Mesothelial cell of epicardium (in vitro differentiated cells): ENCODE data around the gene KCNIP4. TPM values are rescaled to one million over a fixed set of nuclear protein-coding genes. Genes with fewer than 3 reads are reported as not detected.
A peak's percentile ranks its signal among the peaks of the same experiment; 100 is the strongest.

Source experiments
- DNase-seq, 2 experiments: peaks; one replicate each; pipeline ENCODE4 v3.0.0; 2021; ENCODE audit warnings: low spot score in 2 of 2; ENCODE audit not compliant: unreplicated experiment in 2 of 2
- H3K27ac Mint-ChIP-seq: 2 replicates; pipeline ENCODE4 v1.8.0; 2021; ENCODE audit warnings: mixed read lengths
- H3K27me3 Mint-ChIP-seq: 2 replicates; pipeline ENCODE4 v1.8.0; 2021; ENCODE audit warnings: low read depth, mixed read lengths
- H3K36me3 Mint-ChIP-seq: 2 replicates; pipeline ENCODE4 v1.8.0; 2021; ENCODE audit warnings: mixed read lengths
- H3K4me1 Mint-ChIP-seq: 2 replicates; pipeline ENCODE4 v1.8.0; 2021; ENCODE audit warnings: mixed read lengths
- H3K4me3 Mint-ChIP-seq: 2 replicates; pipeline ENCODE4 v1.8.0; 2021; ENCODE audit warnings: mild to moderate bottlenecking, moderate library complexity, mixed read lengths
- H3K9me3 Mint-ChIP-seq: 2 replicates; pipeline ENCODE4 v1.8.0; 2021; ENCODE audit warnings: mixed read lengths
- total RNA-seq: library from RNA; stranded (reverse); gene quantifications from 3 replicates; pipeline ENCODE4 v1.2.1, GENCODE V29; 2021
- TF ChIP-seq, protein P1 (sequence below): fragments of 200-600 bp; sonication (generic); IDR thresholded peaks from one replicate; pipeline ENCODE4 v1.5.0; 2021; ENCODE audit warnings: antibody characterized with exemption; ENCODE audit not compliant: unreplicated experiment

KCNIP4 gene
- total RNA-seq, 1 donor from 2014 or later = 3.0 TPM

DNA sequence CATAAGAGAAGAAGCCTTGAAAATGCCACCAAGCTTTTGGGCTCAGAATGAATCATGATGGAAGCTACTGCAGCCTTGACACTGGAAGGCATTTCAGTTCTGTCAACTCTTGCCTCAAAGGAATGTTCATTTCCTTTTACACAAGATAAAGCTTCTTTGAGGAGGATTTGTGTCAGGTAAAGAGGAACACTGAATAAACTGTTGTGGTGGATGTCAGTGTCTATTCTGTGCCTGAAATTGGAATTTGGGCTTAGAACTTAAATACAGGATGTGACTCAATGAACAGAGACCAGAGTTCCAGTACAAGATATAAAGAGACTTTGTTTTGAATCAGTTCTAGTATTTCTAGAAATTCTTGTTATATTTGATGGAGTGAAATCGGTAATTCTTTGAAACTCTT, 935.1 kb downstream of the KCNIP4 start:
- Mint-ChIP-seq H3K9me3 (peaks cover 25% of the 10 kb centered on the region), H3K4me1 (peaks cover 14% of the 10 kb centered on the region), H3K36me3 (no peaks in the 10 kb centered on the region), H3K4me3 (no peak overlapping the region), H3K27ac (no peak overlapping the region), H3K27me3 (no peaks in the 10 kb centered on the region)
- DNase-seq = no peak
- TF ChIP-seq, protein P1, sequence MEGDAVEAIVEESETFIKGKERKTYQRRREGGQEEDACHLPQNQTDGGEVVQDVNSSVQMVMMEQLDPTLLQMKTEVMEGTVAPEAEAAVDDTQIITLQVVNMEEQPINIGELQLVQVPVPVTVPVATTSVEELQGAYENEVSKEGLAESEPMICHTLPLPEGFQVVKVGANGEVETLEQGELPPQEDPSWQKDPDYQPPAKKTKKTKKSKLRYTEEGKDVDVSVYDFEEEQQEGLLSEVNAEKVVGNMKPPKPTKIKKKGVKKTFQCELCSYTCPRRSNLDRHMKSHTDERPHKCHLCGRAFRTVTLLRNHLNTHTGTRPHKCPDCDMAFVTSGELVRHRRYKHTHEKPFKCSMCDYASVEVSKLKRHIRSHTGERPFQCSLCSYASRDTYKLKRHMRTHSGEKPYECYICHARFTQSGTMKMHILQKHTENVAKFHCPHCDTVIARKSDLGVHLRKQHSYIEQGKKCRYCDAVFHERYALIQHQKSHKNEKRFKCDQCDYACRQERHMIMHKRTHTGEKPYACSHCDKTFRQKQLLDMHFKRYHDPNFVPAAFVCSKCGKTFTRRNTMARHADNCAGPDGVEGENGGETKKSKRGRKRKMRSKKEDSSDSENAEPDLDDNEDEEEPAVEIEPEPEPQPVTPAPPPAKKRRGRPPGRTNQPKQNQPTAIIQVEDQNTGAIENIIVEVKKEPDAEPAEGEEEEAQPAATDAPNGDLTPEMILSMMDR = no peak

DNA sequence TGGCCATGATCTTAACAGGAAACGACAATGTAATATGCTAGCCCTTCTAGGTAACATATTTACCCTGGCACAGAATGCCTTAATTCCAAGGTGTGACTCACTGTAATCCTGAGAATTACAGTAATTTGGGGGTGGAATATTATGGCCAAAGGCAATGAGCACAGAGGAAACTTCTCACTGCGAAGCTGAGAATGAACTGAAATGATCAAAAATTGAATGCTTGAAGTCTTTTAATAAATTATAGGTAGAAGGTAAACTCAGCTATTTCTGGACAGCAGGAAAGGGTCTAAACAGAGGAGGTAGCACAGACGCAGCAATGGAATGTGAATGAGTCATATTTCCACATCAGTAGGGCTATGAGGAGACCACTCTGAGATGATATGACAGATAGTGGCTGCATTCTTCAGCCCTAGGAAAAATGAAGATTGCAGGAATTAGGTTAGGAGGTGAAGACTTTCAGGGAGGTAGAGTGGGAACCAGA, 935.7 kb downstream of the KCNIP4 start:
- TF ChIP-seq, protein P1 = no peak
- no peak overlapping the region for H3K4me3 Mint-ChIP-seq
- no peaks in the 10 kb centered on the region for H3K36me3 Mint-ChIP-seq
- H3K27me3 Mint-ChIP-seq = no peaks in the 10 kb centered on the region
- peaks cover 14% of the 10 kb centered on the region for H3K4me1 Mint-ChIP-seq
- DNase-seq = no peak
- H3K27ac Mint-ChIP-seq = peak overlapping the region; percentile 6
- H3K9me3 Mint-ChIP-seq = peaks cover 19% of the 10 kb centered on the region

DNA sequence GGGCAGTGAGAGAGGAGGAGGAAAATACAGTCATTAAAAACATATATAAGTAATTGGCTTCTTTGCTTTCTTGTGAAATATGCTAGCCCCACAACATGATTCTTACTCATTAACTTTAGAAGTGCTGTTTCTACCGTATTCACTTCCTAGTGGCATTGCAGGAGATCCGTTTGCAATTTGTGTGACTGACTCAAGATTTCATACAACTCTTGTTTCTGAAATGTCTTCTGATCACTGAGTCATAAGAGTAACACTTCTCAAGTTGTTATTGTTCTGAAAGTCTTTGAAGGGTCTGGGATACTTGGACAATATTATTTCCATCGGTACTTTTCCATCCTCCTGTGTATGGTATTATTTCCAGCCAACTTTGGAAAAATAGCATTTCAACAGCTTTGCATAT, 937.5 kb downstream of the KCNIP4 start:
- H3K9me3 Mint-ChIP-seq = peaks cover 14% of the 10 kb centered on the region
- no peak overlapping the region for H3K4me3 Mint-ChIP-seq
- no peaks in the 10 kb centered on the region for H3K36me3 Mint-ChIP-seq
- TF ChIP-seq, protein P1 = no peak
- H3K27ac Mint-ChIP-seq = no peak overlapping the region
- H3K27me3 Mint-ChIP-seq = peaks cover 5% of the 10 kb centered on the region
- H3K4me1 Mint-ChIP-seq = peaks cover 14% of the 10 kb centered on the region
- DNase-seq = no peak

DNA sequence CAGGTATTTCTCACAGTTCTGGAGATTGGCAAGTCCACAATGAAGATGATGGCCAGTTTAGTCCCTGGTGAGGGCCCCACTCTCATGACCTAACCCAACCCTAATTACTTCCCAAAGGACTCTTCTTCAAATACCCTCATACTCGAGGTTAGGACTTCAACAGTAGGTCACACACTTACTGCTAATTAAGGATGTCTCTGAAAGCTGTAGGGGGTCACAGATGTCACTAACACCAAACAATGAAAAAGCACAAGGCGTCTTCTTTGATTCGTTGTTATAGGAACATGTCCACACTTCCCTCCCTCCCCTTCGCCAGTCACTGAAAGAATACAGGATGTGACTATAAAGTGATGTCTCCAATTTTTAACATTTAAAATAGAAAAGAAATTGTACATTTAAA, 938.6 kb downstream of the KCNIP4 start:
- Mint-ChIP-seq H3K9me3 (peaks cover 13% of the 10 kb centered on the region), H3K4me3 (no peak overlapping the region)

DNA sequence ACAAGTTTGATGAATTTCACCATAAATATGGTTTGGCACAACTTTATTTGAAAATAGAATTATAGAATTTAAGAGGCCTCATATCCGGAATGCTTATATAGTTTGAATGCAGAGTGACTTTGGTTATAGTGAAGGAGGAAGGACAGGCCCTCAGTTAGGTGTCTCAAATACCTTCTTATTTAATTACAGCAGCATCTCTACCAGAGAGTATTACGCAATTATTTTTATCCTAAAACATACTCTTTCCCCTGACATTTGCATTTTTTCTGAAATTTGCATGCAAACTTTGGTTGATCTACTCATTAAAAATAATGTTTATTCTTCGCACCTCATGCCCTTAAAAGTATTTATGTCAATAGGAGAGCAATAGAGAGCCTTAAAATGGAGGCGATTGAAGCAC, 942.9 kb downstream of the KCNIP4 start:
- DNase-seq = no peak
- TF ChIP-seq, protein P1 = no peak
- Mint-ChIP-seq H3K27ac (no peak overlapping the region), H3K36me3 (no peaks in the 10 kb centered on the region), H3K27me3 (peaks cover 5% of the 10 kb centered on the region), H3K4me3 (no peak overlapping the region), H3K4me1 (peaks cover 20% of the 10 kb centered on the region), H3K9me3 (no peaks in the 10 kb centered on the region)

More for the DNA sequence above, 938.6 kb downstream of the KCNIP4 start:
- Mint-ChIP-seq H3K27ac (no peak overlapping the region), H3K4me1 (peaks cover 14% of the 10 kb centered on the region), H3K27me3 (peaks cover 5% of the 10 kb centered on the region), H3K36me3 (no peaks in the 10 kb centered on the region)
- TF ChIP-seq, protein P1 = no peak
- DNase-seq = no peak

DNA sequence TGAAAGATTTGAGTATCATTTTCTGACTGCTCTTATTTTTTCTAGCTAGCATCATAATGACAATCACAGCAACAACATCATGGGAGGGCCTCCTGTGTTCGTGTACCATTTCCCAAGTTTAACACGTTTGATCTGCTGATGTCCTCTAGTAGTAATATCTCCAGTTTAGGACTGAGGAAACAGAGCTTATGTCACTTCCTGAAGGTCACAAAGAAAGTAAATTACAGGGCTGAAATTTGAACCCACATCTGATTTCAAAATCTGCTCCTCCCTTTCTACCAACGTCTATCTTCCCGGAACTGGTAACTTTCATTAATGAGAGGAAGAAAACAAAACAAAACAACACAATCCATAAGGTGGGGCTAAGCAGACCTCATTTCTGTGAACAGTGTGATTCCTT, 945.6 kb downstream of the KCNIP4 start:
- no peak overlapping the region for H3K27ac Mint-ChIP-seq
- DNase-seq = no peak
- H3K4me1 Mint-ChIP-seq = peaks cover 20% of the 10 kb centered on the region

More for the DNA sequence above, 945.6 kb downstream of the KCNIP4 start:
- H3K27me3 Mint-ChIP-seq = peaks cover 16% of the 10 kb centered on the region
- H3K36me3 Mint-ChIP-seq = no peaks in the 10 kb centered on the region
- no peaks in the 10 kb centered on the region for H3K9me3 Mint-ChIP-seq
- no peak overlapping the region for H3K4me3 Mint-ChIP-seq
- TF ChIP-seq, protein P1 = no peak
